GM21390 (cell line): ENCODE results near the gene DPM2.

Experiments
- ATAC-seq: cut with Tn5 transposase; IDR thresholded peaks from one replicate; pipeline ENCODE4 v1.9.1; 2021; ENCODE audit not compliant: unreplicated experiment

The DPM2 gene

GRCh38 chr9:127937388-127938297 is at the start of gene DPM2:
Gene DPM2 (minus strand): TSS chr9:127937854. CDS start chr9:127937820, 34 bp downstream.
- peak; percentile 94 for ATAC-seq

GRCh38 chr9:127987103-127987614 is 49.5 kb upstream of the DPM2 start:
- no peak for ATAC-seq

GRCh38 chr9:127985011-127985410 is 47.4 kb upstream of the DPM2 start:
- ATAC-seq, result no peak

- peak; percentile 24 for ATAC-seq
These were observed 46.2 kb upstream of the DPM2 start for GRCh38 chr9:127983847-127984289.

- ATAC-seq, result no peak
These were observed 45.3 kb upstream of the DPM2 start for GRCh38 chr9:127982912-127983311.

- no peak for ATAC-seq
These were observed 44.0 kb upstream of the DPM2 start for GRCh38 chr9:127981559-127982121.

- ATAC-seq, result peak; percentile 63
These were observed 43.3 kb upstream of the DPM2 start, which contains the start of gene EEIG1 for GRCh38 chr9:127980706-127981558. Gene EEIG1 (minus strand): TSS chr9:127980989. CDS start chr9:127980137, 852 bp downstream.

GRCh38 chr9:127980060-127980705 is 42.5 kb upstream of the DPM2 start:
- ATAC-seq, result peak; percentile 30

GRCh38 chr9:127979333-127980059 is 41.8 kb upstream of the DPM2 start:
- peak; percentile 32 for ATAC-seq

- ATAC-seq, result no peak
These were observed 41.3 kb upstream of the DPM2 start for GRCh38 chr9:127979015-127979332.

GRCh38 chr9:127977884-127978647 is 40.4 kb upstream of the DPM2 start:
- ATAC-seq, result no peak

- no peak for ATAC-seq
These were observed 39.6 kb upstream of the DPM2 start for GRCh38 chr9:127977009-127977883.

GRCh38 chr9:127976498-127976897 is 38.8 kb upstream of the DPM2 start:
- no peak for ATAC-seq

GRCh38 chr9:127975376-127976315 is 38.0 kb upstream of the DPM2 start:
- ATAC-seq, result no peak

GRCh38 chr9:127974769-127975261 is 37.2 kb upstream of the DPM2 start:
- no peak for ATAC-seq

- ATAC-seq, result no peak
These were observed 36.5 kb upstream of the DPM2 start for GRCh38 chr9:127974001-127974768.
